Choroid plexus epithelial cell (primary cell): ENCODE data around the gene DHH.
A peak's percentile ranks its signal among the peaks of the same experiment; 100 is the strongest.
"Not testable (repeated sequence)": the region's sequence is repeated elsewhere in the genome, so short reads cannot be mapped to it uniquely, and the experiment has no call there.

Source experiments
- DNase-seq: peaks from one replicate; pipeline ENCODE4 v3.0.0-alpha.2; 2010; ENCODE audit warnings: low read depth
- H3K4me3 ChIP-seq: 2 replicates; pipeline ENCODE4 v1.5.1; 2011; ENCODE audit warnings: low read depth, mild to moderate bottlenecking, control low read depth, low read length, moderate library complexity
- TF ChIP-seq, protein P1 (sequence below): conservative IDR thresholded peaks from 2 replicates; pipeline ENCODE4 v1.5.1; 2011; ENCODE audit warnings: low read depth, mild to moderate bottlenecking, control low read depth, inconsistent platforms, low read length, moderate library complexity

Gene DHH

GRCh38 chr12:49094160-49094974 lies at the start of gene DHH:
Gene DHH (minus strand): TSS chr12:49094801. CDS start chr12:49094512, 289 bp downstream.
- no peak within 1 kb of the TSS for H3K4me3 ChIP-seq
- no peak for DNase-seq

DNA sequence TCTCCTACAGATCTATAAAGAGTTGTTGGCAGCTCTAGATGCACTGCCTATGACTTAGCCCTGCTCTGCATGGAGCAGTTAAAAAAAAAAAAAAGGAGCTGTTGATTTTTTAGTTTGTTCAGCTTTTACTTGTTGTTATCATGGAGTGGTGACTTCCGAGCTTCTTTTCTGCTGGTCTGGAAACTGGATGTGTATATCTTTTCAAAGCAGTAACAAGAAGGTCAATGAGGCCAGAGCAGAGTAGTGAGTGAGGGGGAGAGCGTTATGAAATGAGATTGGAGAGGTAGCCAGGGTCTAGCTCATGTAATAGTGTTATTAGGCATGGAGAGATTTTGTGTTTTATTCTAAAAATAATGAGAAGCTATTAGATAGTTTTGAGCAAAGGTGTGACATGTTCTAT lies 49.8 kb upstream of the DHH start:
- TF ChIP-seq, protein P1, sequence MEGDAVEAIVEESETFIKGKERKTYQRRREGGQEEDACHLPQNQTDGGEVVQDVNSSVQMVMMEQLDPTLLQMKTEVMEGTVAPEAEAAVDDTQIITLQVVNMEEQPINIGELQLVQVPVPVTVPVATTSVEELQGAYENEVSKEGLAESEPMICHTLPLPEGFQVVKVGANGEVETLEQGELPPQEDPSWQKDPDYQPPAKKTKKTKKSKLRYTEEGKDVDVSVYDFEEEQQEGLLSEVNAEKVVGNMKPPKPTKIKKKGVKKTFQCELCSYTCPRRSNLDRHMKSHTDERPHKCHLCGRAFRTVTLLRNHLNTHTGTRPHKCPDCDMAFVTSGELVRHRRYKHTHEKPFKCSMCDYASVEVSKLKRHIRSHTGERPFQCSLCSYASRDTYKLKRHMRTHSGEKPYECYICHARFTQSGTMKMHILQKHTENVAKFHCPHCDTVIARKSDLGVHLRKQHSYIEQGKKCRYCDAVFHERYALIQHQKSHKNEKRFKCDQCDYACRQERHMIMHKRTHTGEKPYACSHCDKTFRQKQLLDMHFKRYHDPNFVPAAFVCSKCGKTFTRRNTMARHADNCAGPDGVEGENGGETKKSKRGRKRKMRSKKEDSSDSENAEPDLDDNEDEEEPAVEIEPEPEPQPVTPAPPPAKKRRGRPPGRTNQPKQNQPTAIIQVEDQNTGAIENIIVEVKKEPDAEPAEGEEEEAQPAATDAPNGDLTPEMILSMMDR, result no peak
- H3K4me3 ChIP-seq, result no peak overlapping the region
- DNase-seq, result no peak

More at GRCh38 chr12:49094160-49094974, at the start of gene DHH:
- TF ChIP-seq, protein P1, result no peak

GRCh38 chr12:49138999-49139398 lies 44.4 kb upstream of the DHH start:
- TF ChIP-seq, protein P1, result no peak
- no peak for DNase-seq
- no peak overlapping the region for H3K4me3 ChIP-seq

DNA sequence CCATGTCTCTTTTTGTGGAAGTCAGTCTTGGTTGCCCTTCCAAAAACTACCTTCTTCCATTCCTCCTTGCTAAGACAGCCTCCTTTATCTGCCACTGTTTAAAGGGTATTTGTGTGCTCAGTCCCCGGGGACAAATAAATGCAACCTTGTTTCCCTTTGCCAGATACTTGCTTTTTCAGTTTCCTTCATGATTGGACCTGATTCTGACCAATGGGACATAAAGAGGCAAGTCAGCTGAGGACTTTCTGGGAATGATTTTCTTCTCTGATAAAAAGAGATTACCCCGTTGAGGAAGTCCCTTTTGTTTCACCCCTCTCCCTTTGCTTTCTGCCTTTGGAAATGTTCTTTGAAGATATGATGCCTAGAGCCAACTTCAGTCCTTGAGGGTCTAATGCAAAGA lies 44.0 kb upstream of the DHH start:
- H3K4me3 ChIP-seq, result no peak overlapping the region
- DNase-seq, result peak; percentile 16

GRCh38 chr12:49137476-49137875 lies 42.9 kb upstream of the DHH start:
- TF ChIP-seq, protein P1, result no peak
- no peak for DNase-seq
- no peak overlapping the region for H3K4me3 ChIP-seq

More for the DNA sequence above, 44.0 kb upstream of the DHH start:
- TF ChIP-seq, protein P1, result no peak

- not testable (repeated sequence) for H3K4me3 ChIP-seq, DNase-seq
These were observed 42.4 kb upstream of the DHH start for GRCh38 chr12:49136997-49137396.

GRCh38 chr12:49133590-49133989 lies 39.0 kb upstream of the DHH start:
- TF ChIP-seq, protein P1, result no peak
- H3K4me3 ChIP-seq, result no peak overlapping the region
- no peak for DNase-seq
